Esophagus squamous epithelium (tissue), 5 donors: ENCODE results near the gene CAMK2D. TPM values are rescaled to one million over a fixed set of nuclear protein-coding genes. Genes with fewer than 3 reads are reported as not detected.

Source experiments
- DNase-seq: peaks from one replicate; lab custom pipeline; 2025; lab: John Stamatoyannopoulos, UW
- H3K27ac ChIP-seq, 4 donors: fragments of 200-600 bp; sonication (generic); one replicate each; pipeline ENCODE4 v1.5.1; 2016 to 2019; ENCODE audit warnings: mild to moderate bottlenecking in 1 of 4
- H3K27me3 ChIP-seq, 4 donors: fragments of 200-600 bp; sonication (generic); 1 replicate in 3 of 4; 2 replicates in 1 of 4; pipeline versions ENCODE4 v1.5.1 to v1.6.0; 2017 to 2021; ENCODE audit warnings: antibody characterized with exemption in 1 of 4
- H3K36me3 ChIP-seq, 3 donors: fragments of 200-600 bp; sonication (generic); one replicate each; pipeline ENCODE4 v1.5.1; 2016 to 2019
- H3K4me1 ChIP-seq, 3 donors: fragments of 200-600 bp; sonication (generic); one replicate each; pipeline ENCODE4 v1.5.1; 2017 to 2019
- H3K4me3 ChIP-seq, 4 donors: fragments of 200-600 bp; sonication (generic); 1 replicate in 3 of 4; 2 replicates in 1 of 4; pipeline ENCODE4 v1.5.1; 2016 to 2019; ENCODE audit warnings: mild to moderate bottlenecking in 2 of 4, moderate library complexity in 1 of 4
- H3K9me3 ChIP-seq, 3 donors: fragments of 200-600 bp; sonication (generic); one replicate each; pipeline ENCODE4 v1.5.1; 2016 to 2019
- CTCF ChIP-seq, 6 experiments: fragments of 450-650 bp in 4 of 6; fragments of 200-600 bp in 2 of 6; sonication (generic) in 2 of 6; IDR thresholded peaks; one replicate each; pipeline ENCODE4 v1.5.1; 2016 to 2019; ENCODE audit warnings: antibody characterized with exemption in 6 of 6, mild to moderate bottlenecking in 4 of 6, moderate library complexity in 4 of 6
- POLR2A ChIP-seq, 4 donors: fragments of 450-650 bp; IDR thresholded peaks; one replicate each; pipeline ENCODE4 v1.6.1; 2017; ENCODE audit warnings: antibody characterized with exemption in 4 of 4, mild to moderate bottlenecking in 4 of 4, moderate library complexity in 3 of 4
- WGBS, 2 donors: methylation state at CpG; one replicate each; pipeline ENCODE4 v1.1.5; 2018; 5-methylcytosine and 5-hydroxymethylcytosine counted together
- intact Hi-C: fragments of 100-400 bp; cut with DNase I; formaldehyde crosslinking; loops from one replicate; pipeline ENCODE4 v1.15.0; 2022
- total RNA-seq, 4 donors: library from RNA; depleted of rRNA; stranded (reverse); fragments of >200 nt; gene quantifications; one replicate each; pipeline ENCODE4 v1.1.0, GENCODE V29; 2016
- donor health status: DM: yes; HTN: yes; CAD: no.

Gene CAMK2D
- total RNA-seq, 4 donors from 2014 or later: 30.7 to 47.7 (median 38.2) TPM

- intact Hi-C loops: no loop called here
- TF ChIP-seq CTCF (IDR thresholded peaks at IDR 0.05) (no peak), POLR2A (IDR thresholded peaks at IDR 0.05) (no peak)
- peaks cover 0 to 26% (median 5%) of the 10 kb centered on the region in 3 donors for H3K4me1 ChIP-seq
- H3K4me3 ChIP-seq: no peak overlapping the region
- H3K27me3 ChIP-seq: no peaks in the 10 kb centered on the region
- DNase-seq: no peak
- H3K9me3 ChIP-seq: no peaks in the 10 kb centered on the region
- H3K36me3 ChIP-seq: peaks cover 0 to 5% (median 0%) of the 10 kb centered on the region in 3 donors
- WGBS, 2 donors: 77 to 87% methylated on average over 4 of the region's 4 CpGs
- H3K27ac ChIP-seq: no peak overlapping the region
Observed at GRCh38 chr4:113682730-113683537, 78.6 kb downstream of the CAMK2D start.

GRCh38 chr4:113678641-113679040, 82.9 kb downstream of the CAMK2D start:
- Histone ChIP-seq H3K4me1 (peaks cover 0 to 28% (median 6%) of the 10 kb centered on the region in 3 donors), H3K9me3 (no peaks in the 10 kb centered on the region), H3K4me3 (no peak overlapping the region)

DNA sequence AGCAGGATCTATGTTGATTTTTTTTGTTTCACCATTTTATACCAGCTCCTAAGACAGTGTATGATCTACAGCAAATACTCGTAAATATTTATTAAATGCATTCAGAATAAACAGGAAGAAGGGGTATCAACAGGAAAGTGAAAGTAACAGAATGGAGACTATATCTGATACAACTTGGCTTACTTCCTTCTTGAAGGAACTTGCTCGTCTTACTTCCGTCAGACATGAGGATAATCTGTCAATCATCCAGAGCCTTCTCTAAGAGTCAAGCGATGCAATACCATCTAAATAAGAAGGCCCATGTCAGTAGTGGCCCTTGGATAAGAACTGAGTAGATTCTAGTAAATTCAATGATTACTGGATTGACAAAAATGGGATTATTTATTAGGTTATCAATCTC, 84.2 kb downstream of the CAMK2D start:
- TF ChIP-seq CTCF (IDR thresholded peaks at IDR 0.05) (no peak), POLR2A (IDR thresholded peaks at IDR 0.05) (no peak)
- 49 to 72% methylated on average over 4 of the region's 4 CpGs for WGBS, 2 donors

More at GRCh38 chr4:113678641-113679040, 82.9 kb downstream of the CAMK2D start:
- no peaks in the 10 kb centered on the region for H3K27me3 ChIP-seq
- H3K36me3 ChIP-seq: peaks cover 0 to 5% (median 0%) of the 10 kb centered on the region in 3 donors
- DNase-seq: no peak
- no peak overlapping the region for H3K27ac ChIP-seq
- TF ChIP-seq CTCF (IDR thresholded peaks at IDR 0.05) (no peak), POLR2A (IDR thresholded peaks at IDR 0.05) (no peak)
- intact Hi-C loops: no loop called here

DNA sequence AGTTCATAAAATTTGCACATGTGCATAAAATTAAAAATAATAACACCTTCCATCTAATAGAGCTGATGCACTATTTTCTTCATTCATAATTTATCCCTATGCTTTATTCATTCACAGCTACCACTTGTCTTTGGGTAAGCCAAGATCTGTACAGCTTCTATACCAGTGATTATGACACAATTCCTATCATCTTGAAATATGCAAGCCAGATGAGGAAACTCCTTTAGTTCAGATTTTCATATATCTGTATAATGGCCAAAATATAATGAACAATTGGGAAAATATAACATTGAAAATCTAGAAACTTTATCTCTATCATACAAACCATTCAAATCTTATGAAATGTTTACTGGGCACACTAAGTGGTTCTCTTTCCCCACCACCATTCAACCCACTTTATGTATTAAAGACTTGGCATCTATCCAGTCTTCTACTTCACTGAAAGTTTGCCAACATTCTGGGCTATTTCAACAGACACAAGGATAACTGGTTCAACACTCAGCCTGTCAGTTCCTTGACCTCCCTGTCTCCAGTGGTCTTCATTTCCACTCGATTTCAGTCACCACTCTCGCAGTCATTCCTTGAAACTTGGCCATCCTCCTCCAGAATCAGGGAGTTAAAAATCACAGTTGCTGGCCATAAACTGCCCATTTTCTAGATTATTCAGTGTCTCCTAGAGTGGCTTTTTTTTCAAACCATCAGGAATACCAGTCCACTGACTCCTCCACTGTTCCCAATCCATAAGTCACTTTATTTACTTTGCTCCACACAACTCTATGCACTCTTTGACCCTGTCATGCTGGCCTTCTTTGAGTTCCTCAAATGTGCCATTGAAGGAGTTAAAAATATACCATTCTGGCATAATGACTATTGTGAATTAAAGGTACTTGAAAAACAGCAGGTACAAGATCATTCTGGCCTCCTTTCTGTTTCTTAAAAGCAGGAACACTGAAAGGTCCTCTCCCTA, 85.5 kb downstream of the CAMK2D start:
- TF ChIP-seq CTCF (IDR thresholded peaks at IDR 0.05) (no peak), POLR2A (IDR thresholded peaks at IDR 0.05) (no peak)
- WGBS, 2 donors: 80 to 86% methylated on average over 2 of the region's 2 CpGs
- Histone ChIP-seq H3K4me1 (peaks cover 0 to 22% (median 14%) of the 10 kb centered on the region in 3 donors), H3K9me3 (no peaks in the 10 kb centered on the region), H3K27me3 (no peaks in the 10 kb centered on the region), H3K36me3 (peaks cover 0 to 5% (median 0%) of the 10 kb centered on the region in 3 donors), H3K4me3 (no peak overlapping the region), H3K27ac (no peak overlapping the region)
- intact Hi-C loops: no loop called here
- no peak for DNase-seq

More for the DNA sequence above, 84.2 kb downstream of the CAMK2D start:
- H3K4me3 ChIP-seq: no peak overlapping the region
- H3K27me3 ChIP-seq: no peaks in the 10 kb centered on the region
- H3K27ac ChIP-seq: no peak overlapping the region
- H3K36me3 ChIP-seq: peaks cover 0 to 5% (median 0%) of the 10 kb centered on the region in 3 donors
- DNase-seq: no peak
- no peaks in the 10 kb centered on the region for H3K9me3 ChIP-seq
- H3K4me1 ChIP-seq: peaks cover 0 to 22% (median 14%) of the 10 kb centered on the region in 3 donors
- intact Hi-C loops: no loop called here
